HL-60/S4 treated with retinoic acid at 250 ng/mL for 4 days and 3 days (cell line): ENCODE data around the gene ALG8.
"Not testable (repeated sequence)": the region's sequence is repeated elsewhere in the genome, so short reads cannot be mapped to it uniquely, and the experiment has no call there.

ENCODE experiments used
- in situ Hi-C: fragments of 300-500 bp; cut with MboI; formaldehyde crosslinking; loops from 2 replicates; pipeline ENCODE4 v1.7.0; 2022; ENCODE audit warnings: low sequenced_read_pairs

The ALG8 gene

GRCh38 chr11:78109081-78110015, 30.1 kb downstream of the ALG8 start:
- in situ Hi-C loops: no loop called here

DNA sequence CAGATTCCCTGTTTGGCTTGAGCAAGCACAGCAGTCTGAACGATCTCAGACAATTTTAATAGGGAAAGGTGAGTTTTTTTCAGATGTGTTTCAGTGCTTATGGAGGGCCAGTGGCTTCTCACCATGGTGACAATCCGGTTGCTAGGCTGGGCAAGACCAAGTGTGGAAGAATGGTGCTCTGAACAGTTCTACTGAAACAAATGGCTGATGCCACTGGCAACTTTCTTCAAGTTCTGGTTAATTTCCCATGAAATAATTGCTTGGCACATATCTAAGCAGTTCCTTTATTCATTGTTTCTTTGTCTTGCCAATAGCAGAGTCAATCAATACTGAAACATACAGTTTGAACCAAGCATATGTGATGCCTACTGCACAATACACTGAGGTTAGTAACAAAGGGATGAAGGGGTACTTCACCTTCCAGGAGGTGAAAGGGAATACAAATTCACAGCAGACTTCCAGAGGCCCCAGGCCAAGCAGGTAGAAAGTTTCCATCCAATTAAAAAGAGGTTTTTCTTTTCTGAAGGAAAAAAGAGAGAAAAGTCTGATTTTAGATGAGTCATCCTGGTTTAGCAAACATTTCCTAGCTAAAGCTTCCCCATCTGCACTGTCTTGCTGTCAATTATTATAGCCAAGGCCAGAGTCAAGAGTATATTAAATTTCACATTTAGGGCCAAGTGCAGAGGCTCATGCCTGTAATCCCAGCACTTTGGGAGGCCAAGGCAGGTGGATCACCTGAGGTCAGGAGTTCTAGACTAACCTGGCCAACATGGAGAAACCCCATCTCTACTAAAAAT, 38.6 kb downstream of the ALG8 start:
- in situ Hi-C loops: no loop called here

DNA sequence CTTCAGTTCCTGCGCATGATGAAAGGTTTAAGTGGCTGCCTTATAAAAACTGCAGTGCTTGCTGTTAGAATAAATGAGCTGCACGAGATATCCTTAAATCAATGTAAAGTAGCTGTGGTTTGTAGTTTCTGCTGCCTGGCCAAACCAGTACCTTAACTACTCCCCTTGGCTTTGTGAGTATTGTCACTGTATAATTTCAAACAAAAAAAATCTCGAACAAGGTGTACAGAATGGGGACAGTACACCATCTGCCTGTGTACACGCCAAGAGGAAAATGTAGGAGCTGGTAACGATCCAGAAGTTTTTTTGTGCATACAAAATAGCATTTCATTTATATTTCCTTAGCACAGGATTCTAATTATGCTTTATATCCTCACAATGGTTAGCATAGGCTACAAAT, 39.2 kb downstream of the ALG8 start:
- in situ Hi-C loops: no loop called here

GRCh38 chr11:78099666-78100065, 39.8 kb downstream of the ALG8 start:
- in situ Hi-C loops: no loop called here

GRCh38 chr11:78097666-78098385, 41.6 kb downstream of the ALG8 start:
- in situ Hi-C loops: no loop called here

DNA sequence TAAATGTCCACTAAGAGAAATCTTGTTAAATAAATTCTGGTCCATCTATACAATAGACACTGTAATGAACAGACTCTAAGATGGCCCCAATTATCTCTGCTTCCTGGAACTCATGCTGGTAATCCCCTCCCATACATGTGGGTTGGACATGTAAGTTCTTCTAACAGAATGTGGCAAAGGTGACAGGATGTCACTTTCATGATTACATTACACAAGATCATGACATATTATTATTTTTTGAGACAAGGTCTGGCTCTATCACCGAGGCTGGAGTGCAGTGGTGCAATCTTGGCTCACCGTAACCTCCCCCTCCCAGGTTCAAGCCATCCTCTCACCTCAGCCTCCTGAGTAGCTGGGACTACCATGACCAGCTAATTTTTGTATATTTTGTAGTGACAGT, 45.2 kb downstream of the ALG8 start:
- in situ Hi-C loops: no loop called here

DNA sequence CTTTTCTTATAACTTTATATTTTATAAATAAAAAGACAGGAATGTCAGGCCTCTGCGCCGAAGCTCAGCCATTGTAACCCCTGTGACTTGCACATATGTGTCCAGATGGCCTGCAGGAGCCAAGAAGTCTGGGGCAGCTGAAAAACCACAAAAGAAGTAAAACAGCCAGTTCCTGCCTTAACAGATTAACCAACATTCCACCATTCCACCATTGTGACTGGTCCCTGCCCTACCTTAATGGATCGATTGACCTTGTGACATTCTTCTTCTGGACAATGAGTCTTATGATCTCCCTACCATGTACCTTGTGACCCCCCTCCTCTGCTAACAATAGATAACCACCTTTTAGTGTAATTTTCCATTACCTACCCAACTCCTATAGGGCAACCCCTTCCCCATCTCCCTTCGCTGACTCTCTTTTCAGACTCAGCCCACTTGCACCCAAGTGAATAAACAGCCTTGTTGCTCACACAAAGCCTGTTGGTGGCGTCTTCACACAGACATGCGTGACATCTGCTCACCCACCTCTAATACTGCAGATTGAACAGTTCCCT, 52.8 kb downstream of the ALG8 start:
- in situ Hi-C loops: not testable (repeated sequence)

DNA sequence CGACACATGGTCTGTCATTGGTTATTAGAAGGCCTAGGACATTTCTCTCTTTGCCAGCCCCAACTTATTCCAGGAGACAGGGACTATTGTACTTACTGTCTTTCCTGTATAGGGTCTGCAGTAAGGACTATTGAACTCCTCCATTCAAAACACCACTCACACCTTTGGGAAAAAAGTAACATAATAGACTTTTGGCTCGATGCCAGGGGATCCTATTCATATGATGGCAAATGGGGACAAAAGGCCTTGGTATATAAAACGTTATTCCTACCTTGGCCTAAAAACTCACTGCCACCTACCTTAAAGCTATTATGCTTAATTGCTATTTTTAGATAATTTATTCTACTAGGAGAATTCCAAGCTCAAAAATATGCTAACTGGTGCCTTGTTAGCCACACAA, 53.5 kb downstream of the ALG8 start:
- in situ Hi-C loops: no loop called here

- in situ Hi-C loops: not testable (repeated sequence)
These were observed 54.9 kb downstream of the ALG8 start for GRCh38 chr11:78084506-78084905.

- in situ Hi-C loops: no loop called here
These were observed 56.4 kb downstream of the ALG8 start for GRCh38 chr11:78083021-78083420.

GRCh38 chr11:78082146-78082545, 57.3 kb downstream of the ALG8 start:
- in situ Hi-C loops: no loop called here

DNA sequence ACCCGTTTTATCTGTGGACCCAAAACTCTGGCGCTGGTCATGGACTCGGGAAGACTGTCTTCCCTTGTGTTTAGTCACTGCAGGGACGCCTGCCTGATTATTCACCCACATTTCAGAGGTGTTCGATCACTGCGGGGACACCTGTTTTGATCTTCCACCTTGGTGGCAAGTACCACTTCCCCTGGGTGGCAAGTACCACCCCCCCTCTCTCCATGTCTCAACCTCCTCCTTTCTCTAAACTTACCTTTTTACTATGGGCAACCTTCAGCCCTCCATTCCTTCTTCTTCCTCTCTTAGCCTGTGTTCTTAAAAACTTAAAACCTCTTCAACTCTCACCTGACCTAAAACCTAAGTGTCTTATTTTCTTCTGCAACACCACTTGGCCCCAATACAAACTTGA, 57.8 kb downstream of the ALG8 start:
- in situ Hi-C loops: no loop called here

DNA sequence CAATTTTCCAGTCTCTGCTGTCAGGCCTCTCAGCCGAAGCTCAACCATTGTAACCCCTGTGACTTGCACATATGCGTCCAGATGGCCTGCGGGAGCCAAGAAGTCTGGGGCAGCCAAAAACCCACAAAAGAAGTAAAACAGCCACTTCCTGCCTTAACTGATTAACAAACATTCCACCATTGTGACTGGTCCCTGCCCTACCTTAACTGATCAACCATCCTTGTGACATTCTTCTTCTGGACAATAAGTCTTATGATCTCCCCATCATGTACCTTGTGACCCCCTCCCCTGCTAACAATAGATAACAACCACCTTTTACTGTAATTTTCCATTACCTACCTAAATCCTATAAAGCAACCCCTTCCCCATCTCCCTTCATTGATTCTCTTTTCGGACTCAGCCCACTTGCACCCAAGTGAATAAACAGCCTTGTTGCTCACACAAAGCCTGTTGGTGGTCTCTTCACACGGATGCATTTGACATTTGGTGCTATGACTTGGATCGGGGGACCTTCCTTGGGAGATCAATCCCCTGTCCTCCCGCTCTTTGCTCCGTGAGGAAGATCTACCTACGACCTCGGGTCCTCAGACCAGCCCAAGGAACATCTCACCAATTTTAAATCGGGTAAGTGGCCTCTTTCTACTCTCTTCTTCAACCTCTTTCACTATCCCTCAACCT, 58.5 kb downstream of the ALG8 start:
- in situ Hi-C loops: no loop called here

DNA sequence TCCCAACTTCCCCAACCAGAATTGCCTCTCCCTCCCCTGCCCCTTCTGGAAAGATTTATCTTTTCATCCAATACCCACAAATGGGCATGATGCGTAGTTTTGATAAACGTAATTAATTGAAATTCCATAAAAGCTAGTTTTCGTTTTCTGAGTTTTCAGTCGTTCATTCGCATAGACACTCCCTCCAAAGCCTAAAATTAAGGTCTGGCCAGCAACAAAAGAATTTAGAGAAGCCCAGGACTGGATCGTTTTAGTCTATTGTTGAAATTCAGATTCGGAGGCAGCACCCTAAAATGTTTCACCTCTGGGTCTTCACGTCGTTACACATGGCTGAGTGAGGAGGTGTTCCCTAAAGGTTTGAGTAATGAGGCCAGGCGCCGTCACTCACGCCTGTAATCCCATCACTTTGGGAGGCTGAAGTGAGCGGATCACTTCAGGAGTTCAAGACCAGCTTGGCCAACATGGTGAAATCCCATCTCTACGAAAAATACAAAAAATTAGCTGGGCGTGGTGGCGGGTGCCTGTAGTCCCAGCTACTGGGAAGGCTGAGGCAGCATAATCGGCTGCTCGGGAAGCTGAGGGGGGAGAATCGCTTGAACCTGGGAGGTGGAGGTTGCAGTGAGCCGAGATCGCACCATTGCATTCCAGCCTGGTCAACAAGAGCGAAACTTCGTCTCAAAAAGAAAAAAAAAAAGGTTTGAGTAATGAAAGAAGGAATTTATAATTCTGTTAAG, 59.2 kb downstream of the ALG8 start:
- in situ Hi-C loops: no loop called here

DNA sequence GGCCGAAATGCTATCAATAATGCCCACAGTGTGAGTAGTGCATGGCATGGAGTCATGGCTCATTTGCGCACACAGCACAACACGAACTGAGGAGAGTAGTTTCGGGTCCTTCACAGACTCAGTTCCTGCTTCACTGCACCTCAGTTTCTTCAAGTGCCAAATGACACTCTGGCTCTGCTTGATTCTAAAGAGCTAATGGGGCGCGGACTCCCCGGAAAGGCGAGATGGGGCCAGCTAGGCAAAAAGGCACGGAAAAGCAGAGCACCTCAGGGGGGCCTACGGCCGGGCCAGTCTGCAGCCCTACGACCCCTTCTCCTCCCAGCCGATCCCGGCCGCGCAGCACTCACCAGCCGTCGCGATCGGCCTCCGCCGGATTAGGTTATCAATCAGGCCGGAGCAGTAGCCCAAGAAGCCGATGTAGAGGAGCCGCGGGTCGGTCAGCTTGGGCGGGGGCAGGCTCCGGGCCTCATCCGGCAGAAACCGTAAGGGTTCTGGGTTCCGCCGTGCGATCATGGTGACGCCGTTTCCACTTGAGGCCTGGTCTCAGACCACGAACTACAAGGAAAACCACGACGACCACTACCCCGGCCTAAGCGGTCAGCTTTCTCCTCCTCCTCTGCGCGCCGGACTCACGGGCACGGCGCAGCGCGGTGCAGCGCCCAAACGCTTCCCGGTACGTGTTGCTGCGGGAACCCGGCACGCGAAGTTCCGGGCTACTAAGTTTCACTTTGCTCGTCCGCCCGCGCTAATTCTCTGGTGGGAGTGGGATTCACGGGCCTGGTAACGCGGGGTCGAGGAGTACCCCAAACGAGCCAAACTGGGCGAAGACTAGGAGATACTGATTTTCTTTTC, 60.0 kb downstream of the ALG8 start, which contains the start of gene NDUFC2:
Gene NDUFC2, minus strand, starts transcription at position 631 of the 852 bp plus-strand sequence. Its CDS starts 118 bp downstream, at position 513.
- in situ Hi-C loops: no loop called here

DNA sequence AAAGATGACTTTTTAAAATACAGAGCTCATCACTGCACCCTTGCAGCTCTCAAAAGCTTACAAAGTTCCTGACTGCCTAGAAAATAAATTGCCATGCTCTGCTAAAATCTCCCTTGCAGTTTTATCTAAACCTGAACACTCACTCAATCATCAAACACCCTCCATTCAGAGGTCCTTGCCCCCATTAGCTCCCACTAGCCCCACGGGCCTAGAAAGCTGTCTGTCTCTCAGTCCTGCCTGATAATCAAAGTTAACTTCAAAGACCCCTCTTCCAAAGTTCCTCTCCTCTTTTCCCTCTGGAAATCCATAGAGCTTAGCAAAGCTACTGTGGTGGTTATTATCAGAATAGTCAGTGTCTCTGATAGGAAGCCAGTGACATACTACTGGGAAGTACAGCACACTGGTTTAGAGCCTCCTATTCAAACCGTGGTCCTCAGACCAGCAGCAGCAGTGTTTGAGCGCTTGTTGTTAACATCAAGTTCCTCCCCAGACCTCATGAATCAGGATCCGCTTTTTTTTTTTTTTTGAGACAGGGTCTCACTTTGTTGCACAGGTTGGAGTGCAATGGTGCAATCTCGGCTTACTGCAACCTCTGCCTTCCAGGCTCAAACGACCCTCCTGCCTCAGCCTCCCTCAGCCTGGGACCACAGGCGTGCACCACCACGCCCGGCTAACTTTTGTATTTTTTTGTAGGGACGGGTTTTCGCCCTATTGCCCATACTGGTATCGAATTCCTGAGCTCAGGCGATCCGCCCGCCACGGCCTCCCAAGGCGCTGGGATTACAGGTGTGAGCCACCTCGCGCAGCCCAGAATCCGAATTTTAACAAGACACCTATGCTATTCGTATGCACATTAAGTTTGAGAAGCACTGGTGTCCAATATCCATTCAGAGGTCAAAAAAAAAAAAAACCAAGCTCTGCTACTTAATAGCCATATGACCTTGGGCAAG, 60.9 kb downstream of the ALG8 start:
- in situ Hi-C loops: no loop called here

GRCh38 chr11:78077592-78077991, 61.8 kb downstream of the ALG8 start:
- in situ Hi-C loops: not testable (repeated sequence)
